Spleen (tissue), 11 donors: ENCODE measurements around the gene SDF2L1. TPM values are rescaled to one million over a fixed set of nuclear protein-coding genes. Genes with fewer than 3 reads are reported as not detected.

Source experiments
- DNase-seq: peaks from one replicate; pipeline ENCODE4 v3.0.0-alpha.2; 2020
- H3K27ac ChIP-seq, 8 donors: fragments of 200-600 bp; sonication (generic) in 7 of 8; 1 replicate in 4 of 8; 2 replicates in 4 of 8; pipeline versions ENCODE4 v1.5.0 to v1.8.0; 2016 to 2021; ENCODE audit warnings: inconsistent platforms in 4 of 8, mild to moderate bottlenecking in 4 of 8, moderate library complexity in 1 of 8
- H3K27me3 ChIP-seq, 7 donors: fragments of 200-600 bp; sonication (generic) in 6 of 7; replicated peaks in 1 of 7; 1 replicate in 4 of 7; 2 replicates in 3 of 7; pipeline versions ENCODE4 v1.5.0 to v1.8.0; 2016 to 2021; ENCODE audit warnings: inconsistent platforms in 3 of 7, mild to moderate bottlenecking in 1 of 7
- H3K36me3 ChIP-seq, 6 donors: fragments of 200-600 bp; sonication (generic) in 5 of 6; 1 replicate in 4 of 6; 2 replicates in 2 of 6; pipeline versions ENCODE4 v1.5.0 to v1.8.0; 2016 to 2021; ENCODE audit warnings: inconsistent platforms in 2 of 6
- H3K4me1 ChIP-seq, 6 donors: fragments of 200-600 bp; sonication (generic) in 5 of 6; 1 replicate in 3 of 6; 2 replicates in 3 of 6; pipeline versions ENCODE4 v1.5.0 to v1.8.0; 2016 to 2021; ENCODE audit warnings: inconsistent platforms in 3 of 6
- H3K4me3 ChIP-seq, 8 donors: fragments of 200-600 bp; sonication (generic) in 7 of 8; 1 replicate in 4 of 8; 2 replicates in 4 of 8; pipeline versions ENCODE4 v1.5.0 to v1.8.0; 2016 to 2021; ENCODE audit warnings: inconsistent platforms in 4 of 8, mild to moderate bottlenecking in 4 of 8, moderate library complexity in 2 of 8
- H3K9me3 ChIP-seq, 8 donors: fragments of 200-600 bp; sonication (generic) in 7 of 8; 1 replicate in 4 of 8; 2 replicates in 4 of 8; pipeline versions ENCODE4 v1.5.0 to v1.8.0; 2016 to 2021; ENCODE audit warnings: inconsistent platforms in 4 of 8
- POLR2A ChIP-seq, 3 donors: fragments of 450-650 bp; IDR thresholded peaks; one replicate each; pipeline ENCODE4 v1.5.1; 2017; ENCODE audit warnings: antibody characterized with exemption in 3 of 3, mild to moderate bottlenecking in 1 of 3
- POLR2AphosphoS5 ChIP-seq, 3 donors: sonication (generic); formaldehyde crosslinking; IDR thresholded peaks; one replicate each; pipeline ENCODE4 v1.5.1; 2017; ENCODE audit warnings: antibody characterized with exemption in 3 of 3
- WGBS, 5 donors: extraction: QIAGEN DNeasy Blood & Tissue Kit in 3 of 5; methylation state at CpG; one replicate each; pipeline versions ENCODE4 v1.1.5 to v1.1.7; 2013 to 2018; 5-methylcytosine and 5-hydroxymethylcytosine counted together
- intact Hi-C: fragments of 100-400 bp; cut with DNase I; formaldehyde crosslinking; loops from one replicate; pipeline ENCODE4 v1.15.0; 2023; ENCODE audit warnings: low total_unique reads
- polyA plus RNA-seq, 3 donors: library from polyadenylated mRNA; stranded (reverse); fragments of 200-250 nt; gene quantifications; one replicate each; pipeline ENCODE4 v1.2.1, GENCODE V29; 2013
- total RNA-seq, 7 donors: library from RNA; depleted of rRNA in 3 of 7; stranded (reverse); fragments of >200 nt in 3 of 7; fragmentation: NEBNext Ultra II Directional in 4 of 7; extraction: Animal tissue kit (Norgen Biotek cat#: 25700) in 4 of 7; gene quantifications; one replicate each; pipeline versions ENCODE4 v1.1.0 to v1.2.1, GENCODE V29; 2016 to 2021
- TF ChIP-seq, protein P1 (sequence below), 11 experiments: fragments of 200-600 bp in 7 of 11; fragments of 450-650 bp in 4 of 11; sonication (generic) in 4 of 11; IDR thresholded peaks in 8 of 11; conservative IDR thresholded peaks in 3 of 11; 1 replicate in 7 of 11; 2 replicates in 4 of 11; pipeline versions ENCODE4 v1.4.0 to v1.8.0; 2016 to 2021; ENCODE audit warnings: antibody characterized with exemption in 11 of 11, inconsistent platforms in 4 of 11, mild to moderate bottlenecking in 1 of 11
- donor health status: healthy with polysubstance abuse.
- donor health status: DM: no; HTN: no; CAD: no; lungs with moderate emphysema.
- donor health status: DM: no; HTN: no; CAD: no.
- donor health status: Bipolar disorder and iron deficiency.
- donor health status: healthy.
- donor health status: DM: no; HTN: no; CAD: no.
- donor health status: DM: yes; HTN: yes; CAD: no.

Gene SDF2L1
- total and polyA plus RNA-seq, 10 donors, result 16.6 to 51.9 (median 35.6) TPM

DNA sequence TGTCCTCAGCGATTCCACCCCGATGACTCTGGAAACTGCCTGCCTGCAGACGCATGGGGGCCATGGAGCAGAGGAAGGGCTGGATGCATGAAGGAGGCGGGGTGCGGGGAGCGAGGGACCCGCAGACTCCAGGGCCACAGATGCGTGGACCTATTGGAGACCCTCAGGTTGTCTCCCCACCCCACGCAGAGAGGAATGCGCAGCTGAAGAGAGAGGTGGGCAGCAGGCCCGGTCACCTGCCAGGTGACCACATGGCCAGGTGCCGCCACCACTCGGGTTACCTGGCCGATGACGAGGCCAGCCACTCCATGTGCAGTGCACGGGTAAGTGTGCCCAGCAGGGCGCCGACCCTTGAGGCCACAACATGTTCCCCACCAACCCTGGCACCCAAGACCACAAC is 9.2 kb upstream of the SDF2L1 start:
- H3K27ac ChIP-seq, result no peak overlapping the region
- H3K36me3 ChIP-seq, result peaks cover 0 to 11% (median 6%) of the 10 kb centered on the region in 6 donors
- intact Hi-C loops, result no loop called here
- no peaks in the 10 kb centered on the region for H3K27me3 ChIP-seq
- H3K4me1 ChIP-seq, result peaks cover 12 to 33% (median 21%) of the 10 kb centered on the region in 6 donors
- no peak for DNase-seq
- WGBS, 5 donors, result 81 to 98% (median 97%) methylated on average over 14 to 18 of the region's 18 CpGs
- peaks cover 0 to 5% (median 0%) of the 10 kb centered on the region in 8 donors for H3K9me3 ChIP-seq
- TF ChIP-seq, protein P1, sequence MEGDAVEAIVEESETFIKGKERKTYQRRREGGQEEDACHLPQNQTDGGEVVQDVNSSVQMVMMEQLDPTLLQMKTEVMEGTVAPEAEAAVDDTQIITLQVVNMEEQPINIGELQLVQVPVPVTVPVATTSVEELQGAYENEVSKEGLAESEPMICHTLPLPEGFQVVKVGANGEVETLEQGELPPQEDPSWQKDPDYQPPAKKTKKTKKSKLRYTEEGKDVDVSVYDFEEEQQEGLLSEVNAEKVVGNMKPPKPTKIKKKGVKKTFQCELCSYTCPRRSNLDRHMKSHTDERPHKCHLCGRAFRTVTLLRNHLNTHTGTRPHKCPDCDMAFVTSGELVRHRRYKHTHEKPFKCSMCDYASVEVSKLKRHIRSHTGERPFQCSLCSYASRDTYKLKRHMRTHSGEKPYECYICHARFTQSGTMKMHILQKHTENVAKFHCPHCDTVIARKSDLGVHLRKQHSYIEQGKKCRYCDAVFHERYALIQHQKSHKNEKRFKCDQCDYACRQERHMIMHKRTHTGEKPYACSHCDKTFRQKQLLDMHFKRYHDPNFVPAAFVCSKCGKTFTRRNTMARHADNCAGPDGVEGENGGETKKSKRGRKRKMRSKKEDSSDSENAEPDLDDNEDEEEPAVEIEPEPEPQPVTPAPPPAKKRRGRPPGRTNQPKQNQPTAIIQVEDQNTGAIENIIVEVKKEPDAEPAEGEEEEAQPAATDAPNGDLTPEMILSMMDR (IDR thresholded peaks at IDR 0.05 in 8 of 11, conservative IDR thresholded peaks at IDR 0.05 in 3 of 11), result no peak
- TF ChIP-seq POLR2A (IDR thresholded peaks at IDR 0.05) (no peak), POLR2AphosphoS5 (IDR thresholded peaks at IDR 0.05) (no peak)
- no peak overlapping the region for H3K4me3 ChIP-seq

DNA sequence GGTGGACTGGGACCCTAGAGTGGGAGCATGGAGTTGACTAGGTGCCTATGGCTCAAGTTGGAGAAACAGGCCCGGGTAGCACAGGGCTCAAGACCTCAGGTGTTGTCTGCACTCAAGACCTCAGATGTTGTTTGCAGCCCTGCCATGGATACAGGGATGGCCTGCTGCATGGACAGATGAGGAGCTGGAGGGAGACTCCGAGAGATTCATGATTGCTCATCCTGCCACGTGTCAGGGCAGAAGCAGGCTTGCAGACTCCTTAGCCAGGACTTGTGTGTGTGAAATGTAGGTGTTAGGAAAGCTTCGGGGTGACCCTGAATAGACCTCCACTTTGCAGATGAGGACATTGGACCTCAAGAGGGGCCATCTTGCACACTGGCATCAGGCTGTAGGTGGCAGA is 8.6 kb upstream of the SDF2L1 start:
- intact Hi-C loops, result no loop called here
- Histone ChIP-seq H3K4me3 (no peak overlapping the region), H3K9me3 (peaks cover 0 to 5% (median 0%) of the 10 kb centered on the region in 8 donors), H3K27me3 (no peaks in the 10 kb centered on the region), H3K27ac (no peak overlapping the region), H3K4me1 (peaks cover 6 to 27% (median 15%) of the 10 kb centered on the region in 6 donors), H3K36me3 (peaks cover 0 to 5% (median under 1%) of the 10 kb centered on the region in 6 donors)
- no peak for DNase-seq
- WGBS, 5 donors, result 91 to 100% (median 94%) methylated on average over 4 of the region's 4 CpGs
- TF ChIP-seq, protein P1 (IDR thresholded peaks at IDR 0.05 in 8 of 11, conservative IDR thresholded peaks at IDR 0.05 in 3 of 11), result no peak
- no peak for TF ChIP-seq POLR2AphosphoS5 (IDR thresholded peaks at IDR 0.05)
- no peak for TF ChIP-seq POLR2A (IDR thresholded peaks at IDR 0.05)

DNA sequence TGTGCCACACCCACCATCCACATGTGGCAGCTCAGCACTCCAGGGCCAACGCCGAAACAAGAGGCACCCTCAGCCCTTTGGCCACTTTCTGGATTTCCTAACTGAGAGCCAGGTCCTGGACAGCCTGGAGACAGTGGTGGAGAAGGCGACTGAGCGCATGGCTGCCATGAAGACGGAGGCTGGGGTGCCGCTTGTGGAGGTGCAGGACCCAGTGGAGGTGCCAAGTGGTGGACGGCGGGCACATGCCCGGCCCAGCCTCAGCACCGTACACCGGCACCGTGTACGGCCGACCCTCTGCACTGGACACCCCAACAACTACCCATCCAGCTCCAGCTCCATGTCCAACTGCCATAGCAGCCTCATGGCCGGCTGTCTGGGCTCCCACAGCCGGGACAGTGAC is 8.0 kb upstream of the SDF2L1 start:
- H3K27ac ChIP-seq, result no peak overlapping the region
- no peaks in the 10 kb centered on the region for H3K27me3 ChIP-seq
- H3K36me3 ChIP-seq, result no peaks in the 10 kb centered on the region
- no peak for DNase-seq
- intact Hi-C loops, result no loop called here
- peaks cover 0 to 5% (median 0%) of the 10 kb centered on the region in 8 donors for H3K9me3 ChIP-seq
- H3K4me1 ChIP-seq, result peaks cover under 1 to 21% (median 9%) of the 10 kb centered on the region in 6 donors
- 95 to 100% (median 97%) methylated on average over 4 to 16 of the region's 16 CpGs for WGBS, 5 donors
- no peak overlapping the region for H3K4me3 ChIP-seq
- TF ChIP-seq POLR2AphosphoS5 (IDR thresholded peaks at IDR 0.05) (no peak), POLR2A (IDR thresholded peaks at IDR 0.05) (no peak)
- TF ChIP-seq, protein P1 (IDR thresholded peaks at IDR 0.05 in 8 of 11, conservative IDR thresholded peaks at IDR 0.05 in 3 of 11), result no peak

DNA sequence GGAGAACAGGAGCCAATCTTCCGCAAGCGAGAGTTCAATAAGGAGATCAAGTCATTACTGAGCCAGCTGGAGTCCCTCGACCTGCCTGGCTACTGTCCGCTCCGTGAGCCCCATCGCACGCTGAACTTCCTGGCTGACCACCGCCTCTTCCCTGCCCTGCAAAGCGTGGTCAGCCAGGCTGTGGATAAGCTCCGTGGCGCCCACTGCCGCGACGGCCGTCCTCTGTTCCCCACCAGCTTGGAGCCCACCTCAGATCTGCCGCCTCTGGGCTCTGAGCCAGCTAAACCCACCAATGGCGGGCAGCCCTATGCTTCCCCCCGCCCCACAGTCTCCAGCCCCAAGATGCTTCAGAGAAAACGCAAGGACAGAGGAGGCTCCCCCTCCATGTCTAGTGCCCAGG is 7.3 kb upstream of the SDF2L1 start:
- Histone ChIP-seq H3K4me3 (no peak overlapping the region), H3K9me3 (peaks cover 0 to 5% (median 0%) of the 10 kb centered on the region in 8 donors), H3K36me3 (no peaks in the 10 kb centered on the region), H3K4me1 (peaks cover 0 to 19% (median 6%) of the 10 kb centered on the region in 6 donors), H3K27me3 (no peaks in the 10 kb centered on the region), H3K27ac (no peak overlapping the region)
- WGBS, 5 donors, result 84 to 91% (median 87%) methylated on average over 19 of the region's 19 CpGs
- TF ChIP-seq POLR2AphosphoS5 (IDR thresholded peaks at IDR 0.05), result no peak
- TF ChIP-seq, protein P1 (IDR thresholded peaks at IDR 0.05 in 8 of 11, conservative IDR thresholded peaks at IDR 0.05 in 3 of 11), result no peak
- intact Hi-C loops, result no loop called here
- no peak for DNase-seq
